ENCODE data around the gene OR5AS1.
"Not testable (repeated sequence)": the region's sequence is repeated elsewhere in the genome, so short reads cannot be mapped to it uniquely, and the experiment has no call there.

The OR5AS1 gene

DNA sequence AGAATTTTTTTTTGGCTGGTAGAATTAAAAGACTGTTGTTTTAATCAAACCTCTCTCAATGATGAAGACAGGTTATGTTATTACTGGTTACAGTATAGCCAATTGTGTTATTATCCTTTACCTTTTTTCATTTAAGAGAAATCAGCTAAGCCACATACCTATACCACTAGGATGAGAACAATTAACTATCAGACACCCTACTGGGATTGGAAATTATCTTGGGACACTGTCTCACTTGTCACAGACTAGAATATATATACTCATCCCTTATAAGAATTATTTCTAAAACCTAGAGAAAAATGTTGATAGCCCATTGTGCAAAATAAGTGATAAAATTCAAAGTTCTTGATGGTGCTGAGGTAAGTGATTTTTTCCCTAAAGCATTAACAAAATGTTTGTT lies at the start of gene OR5AS1:
Gene OR5AS1 (plus strand): TSS at position 301 of the 400 bp plus-strand sequence. CDS start 2,765 bp downstream, outside the sequence.
- DNase-seq (ENCODE audit: low read depth): no peak

DNA sequence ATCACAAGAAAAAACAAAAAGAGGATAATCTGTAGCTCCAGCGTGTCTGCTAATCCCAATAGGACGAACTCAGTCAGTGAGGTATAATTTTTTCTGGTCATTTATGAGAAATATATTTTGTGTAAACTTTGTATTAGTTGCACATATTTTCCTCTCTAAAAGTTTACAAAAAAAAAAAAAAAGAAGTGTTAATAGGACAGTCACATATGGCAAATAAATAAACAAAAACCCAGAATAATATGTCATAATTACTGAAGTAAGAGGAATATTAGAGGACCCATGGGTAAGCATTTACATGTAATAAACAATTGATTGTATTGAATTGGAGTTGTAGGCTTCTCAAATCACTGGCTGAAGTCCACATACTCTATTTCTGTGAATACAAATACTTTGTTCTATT lies 32.9 kb upstream of the OR5AS1 start, which contains the start of gene OR5F1:
Gene OR5F1 (minus strand): TSS at position 101 of the 400 bp plus-strand sequence. CDS start 0 bp downstream, at position 101.
- no peak for DNase-seq (ENCODE audit: low read depth)

DNA sequence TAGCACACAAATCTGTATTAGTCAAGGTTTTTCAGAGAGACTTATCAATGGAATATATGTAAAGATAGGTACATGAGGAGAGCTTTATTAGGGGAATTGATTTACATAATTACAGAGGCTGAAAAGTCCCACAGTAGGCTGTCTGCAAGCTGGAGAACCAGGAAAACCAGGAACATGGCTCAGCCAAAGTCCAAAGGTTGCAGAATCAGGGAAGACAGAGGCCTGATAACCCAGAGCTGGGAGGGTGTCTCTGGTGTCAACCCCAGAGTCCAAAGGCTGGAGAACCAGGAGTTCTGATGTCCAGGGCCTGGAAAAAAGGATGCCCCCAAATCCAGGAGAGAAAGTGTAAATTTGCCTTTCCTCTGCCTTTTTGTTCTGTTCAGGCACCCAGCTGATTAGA lies 16.7 kb upstream of the OR5AS1 start:
- no peak for DNase-seq (ENCODE audit: low read depth)

DNA sequence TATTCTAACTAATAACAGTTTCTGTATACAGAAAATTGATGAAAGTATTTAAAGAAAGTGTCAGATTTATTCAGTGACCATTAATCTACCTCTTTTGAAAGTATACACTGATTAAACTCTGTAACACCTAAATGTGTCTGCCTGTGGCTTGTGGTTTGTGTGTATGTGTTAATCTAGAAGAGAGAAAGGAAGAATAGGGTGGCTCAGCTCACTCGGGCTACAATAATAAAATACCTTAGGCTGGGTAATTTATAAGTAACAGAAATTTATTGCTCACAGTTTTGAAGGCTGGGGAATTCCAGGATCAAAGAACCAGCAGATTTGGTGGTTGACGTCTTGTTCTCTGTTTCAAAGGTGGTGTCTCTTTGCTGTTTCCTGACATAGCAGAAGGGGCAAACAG lies 13.6 kb upstream of the OR5AS1 start:
- no peak for DNase-seq (ENCODE audit: low read depth)

DNA sequence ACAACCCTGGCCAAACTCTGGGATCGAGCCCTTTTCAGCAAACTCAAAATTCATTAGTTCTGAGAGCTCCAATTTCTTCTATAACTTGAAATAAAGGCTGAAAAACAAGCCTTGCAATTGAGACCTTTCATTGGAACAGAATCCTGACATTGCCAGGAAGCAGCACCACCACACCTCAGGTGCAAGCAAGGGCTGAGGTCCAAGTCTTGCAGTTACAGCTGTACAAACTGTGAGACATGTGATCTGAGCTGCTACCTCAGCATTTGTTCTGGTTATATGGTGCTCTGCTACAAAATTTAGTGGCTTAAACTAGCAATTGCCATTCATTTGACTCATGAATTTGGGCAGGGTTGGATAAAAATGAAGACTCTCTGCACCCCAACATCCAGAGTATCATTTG lies 18.1 kb downstream of the OR5AS1 start:
- DNase-seq (ENCODE audit: low read depth): no peak

DNA sequence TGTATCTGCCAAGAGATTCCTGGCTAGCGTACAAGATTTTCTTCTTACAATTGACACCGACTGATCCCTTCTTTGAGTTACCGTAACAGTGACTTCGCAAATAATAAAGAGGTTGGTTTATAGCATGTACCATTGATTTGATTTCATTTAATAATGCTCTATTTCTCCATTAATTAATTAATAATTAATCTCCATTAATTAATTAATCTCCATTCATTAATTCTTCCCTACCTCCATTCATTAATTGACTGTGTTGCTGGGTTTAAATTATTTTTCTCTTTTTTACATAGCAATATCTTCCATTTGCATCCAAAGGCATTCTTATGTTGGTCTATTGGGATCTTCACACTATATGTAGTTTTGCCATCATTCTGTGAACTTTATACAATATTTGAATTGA lies 21.0 kb downstream of the OR5AS1 start:
- no peak for DNase-seq (ENCODE audit: low read depth)

DNA sequence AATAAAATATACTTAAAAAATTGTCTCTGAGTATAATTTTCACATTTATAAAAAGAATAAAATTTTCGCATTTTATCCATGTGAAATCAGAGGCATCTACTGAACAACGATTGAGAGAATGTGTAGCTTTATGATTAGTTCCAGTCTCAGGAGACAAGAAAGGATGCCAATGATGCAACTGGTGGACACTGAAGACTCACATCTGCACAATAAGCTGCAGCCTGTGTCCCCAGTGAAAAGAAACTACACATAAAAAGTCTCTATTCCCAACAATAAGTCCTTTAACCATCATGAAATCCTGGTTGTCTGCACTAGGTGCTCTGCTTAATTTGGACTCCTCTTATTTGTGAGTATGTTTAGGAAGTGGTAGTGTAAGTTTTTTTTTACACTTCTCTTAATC lies 22.0 kb downstream of the OR5AS1 start:
- no peak for DNase-seq (ENCODE audit: low read depth)

DNA sequence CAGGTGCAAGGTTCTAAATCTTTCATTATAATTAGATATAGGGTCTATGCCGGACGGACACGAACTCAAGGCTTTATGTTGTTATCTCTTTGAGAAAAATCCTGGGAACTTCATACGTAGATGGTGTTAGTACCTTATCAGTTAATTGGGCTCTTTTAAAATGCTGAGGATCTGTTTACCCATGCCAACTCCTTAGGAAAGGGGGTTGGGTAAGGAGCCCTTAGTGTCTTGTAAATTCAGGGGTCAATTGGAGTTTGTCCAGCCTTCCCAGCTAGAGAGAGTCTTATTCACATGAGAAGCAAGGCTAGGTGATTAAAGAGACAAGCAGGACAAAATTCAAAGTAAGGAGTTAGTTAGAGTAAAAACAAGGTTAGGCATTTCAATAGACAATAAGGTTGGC lies 28.9 kb downstream of the OR5AS1 start:
- DNase-seq (ENCODE audit: low read depth): not testable (repeated sequence)

DNA sequence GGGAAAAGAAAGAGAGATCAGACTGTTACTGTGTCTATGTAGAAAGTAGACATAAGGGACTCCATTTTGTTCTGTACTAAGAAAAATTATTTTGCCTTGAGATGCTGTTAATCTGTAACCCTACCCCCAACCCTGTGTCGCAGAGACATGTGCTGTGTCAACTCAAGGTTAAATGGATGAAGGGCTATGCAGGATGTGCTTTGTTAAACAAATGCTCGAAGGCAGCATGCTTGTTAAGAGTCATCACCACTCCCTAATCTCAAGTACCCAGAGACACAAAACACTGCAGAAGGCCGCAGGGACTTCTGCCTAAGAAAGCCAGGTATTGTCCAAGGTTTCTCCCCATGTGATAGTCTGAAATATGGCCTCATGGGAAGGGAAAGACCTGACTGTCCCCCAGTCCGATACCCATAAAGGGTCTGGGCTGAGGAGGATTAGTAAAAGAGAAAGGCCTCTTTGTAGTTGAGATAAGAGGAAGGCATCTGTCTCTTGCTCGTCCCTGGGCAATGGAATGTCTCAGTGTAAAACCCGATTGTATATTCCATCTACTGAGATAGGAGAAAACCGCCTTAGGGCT lies 30.3 kb downstream of the OR5AS1 start:
- not testable (repeated sequence) for DNase-seq (ENCODE audit: low read depth)

DNA sequence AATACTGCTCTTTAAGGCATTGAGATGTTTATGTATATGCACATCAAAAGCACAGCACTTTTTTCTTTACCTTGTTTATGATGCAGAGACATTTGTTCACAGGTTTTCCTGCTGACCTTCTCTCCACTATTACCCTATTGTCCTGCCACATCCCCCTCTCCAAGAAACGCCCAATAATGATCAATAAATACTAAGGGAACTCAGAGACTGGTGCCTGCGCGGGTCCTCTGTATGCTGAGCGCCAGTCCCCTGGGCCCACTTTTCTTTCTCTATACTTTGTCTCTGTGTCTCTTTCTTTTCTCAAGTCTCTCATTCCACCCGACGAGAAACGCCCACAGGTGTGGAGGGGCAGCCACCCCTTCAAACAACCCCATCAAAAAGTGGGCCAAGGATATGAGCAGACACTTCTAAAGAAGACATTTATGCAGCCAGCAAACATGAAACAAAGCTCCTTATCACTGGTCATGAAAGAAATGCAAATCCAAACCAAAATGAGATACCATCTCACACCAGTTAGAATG lies 30.9 kb downstream of the OR5AS1 start:
- DNase-seq (ENCODE audit: low read depth): not testable (repeated sequence)

DNA sequence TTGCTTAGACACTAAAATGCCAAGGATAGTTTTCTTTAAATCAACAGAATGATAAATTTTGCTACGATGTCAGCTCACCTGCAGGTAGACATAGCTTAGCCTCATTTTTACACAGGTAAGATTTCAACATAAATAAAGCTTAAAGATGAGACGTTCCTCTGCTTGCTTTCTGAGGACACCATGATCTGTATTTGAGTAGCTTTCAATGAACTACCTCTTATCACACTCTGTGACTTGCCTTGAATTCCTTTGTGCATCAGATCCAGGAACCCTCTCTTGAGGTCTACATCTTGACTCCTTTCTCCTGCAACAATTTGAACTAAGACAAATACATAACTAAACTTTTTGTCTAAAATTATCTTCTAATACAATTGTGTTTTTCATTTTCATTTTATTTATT lies 39.5 kb downstream of the OR5AS1 start:
- no peak for DNase-seq (ENCODE audit: low read depth)
